Osteocyte (in vitro differentiated cells): ENCODE data around the gene CHPT1. TPM values are rescaled to one million over a fixed set of nuclear protein-coding genes. Genes with fewer than 3 reads are reported as not detected.
"Not testable (repeated sequence)": the region's sequence is repeated elsewhere in the genome, so short reads cannot be mapped to it uniquely, and the experiment has no call there.

ENCODE experiments used
- DNase-seq: peaks from one replicate; pipeline ENCODE4 v3.0.0; 2021; ENCODE audit warnings: mixed read lengths; ENCODE audit not compliant: unreplicated experiment; ENCODE audit errors: extremely low spot score
- H3K27ac Mint-ChIP-seq: one replicate; pipeline ENCODE4 v1.8.0; 2021; ENCODE audit warnings: mild to moderate bottlenecking, mixed read lengths; ENCODE audit not compliant: unreplicated experiment
- H3K27me3 Mint-ChIP-seq: one replicate; pipeline ENCODE4 v1.8.0; 2021; ENCODE audit warnings: mixed read lengths; ENCODE audit not compliant: unreplicated experiment
- H3K36me3 Mint-ChIP-seq: one replicate; pipeline ENCODE4 v1.8.0; 2021; ENCODE audit warnings: mixed read lengths; ENCODE audit not compliant: unreplicated experiment
- H3K4me1 Mint-ChIP-seq: one replicate; pipeline ENCODE4 v1.8.0; 2021; ENCODE audit warnings: mixed read lengths; ENCODE audit not compliant: unreplicated experiment
- H3K4me3 Mint-ChIP-seq: one replicate; pipeline ENCODE4 v1.8.0; 2021; ENCODE audit warnings: mild to moderate bottlenecking, moderate library complexity, mixed read lengths; ENCODE audit not compliant: unreplicated experiment
- H3K9me3 Mint-ChIP-seq: one replicate; pipeline ENCODE4 v1.8.0; 2021; ENCODE audit warnings: mixed read lengths; ENCODE audit not compliant: unreplicated experiment
- CTCF ChIP-seq: fragments of 200-600 bp; sonication (generic); IDR thresholded peaks from 2 replicates; pipeline ENCODE4 v1.5.0; 2021; ENCODE audit warnings: antibody characterized with exemption, mild to moderate bottlenecking, moderate library complexity
- total RNA-seq: library from RNA; stranded (reverse); gene quantifications from 2 replicates; pipeline ENCODE4 v1.2.1, GENCODE V29; 2021

The CHPT1 gene
- total RNA-seq, 1 donor from 2014 or later = 26.7 TPM

- no peak overlapping the region for H3K4me3 Mint-ChIP-seq
- no peaks in the 10 kb centered on the region for H3K27me3 Mint-ChIP-seq
- no peak for DNase-seq
- H3K4me1 Mint-ChIP-seq = no peaks in the 10 kb centered on the region
- TF ChIP-seq CTCF = no peak
- no peaks in the 10 kb centered on the region for H3K9me3 Mint-ChIP-seq
- H3K27ac Mint-ChIP-seq = no peak overlapping the region
- H3K36me3 Mint-ChIP-seq = peaks cover 10% of the 10 kb centered on the region
These were observed 35.7 kb downstream of the CHPT1 start for GRCh38 chr12:101733166-101733565.

- H3K27ac Mint-ChIP-seq, DNase-seq, H3K9me3 Mint-ChIP-seq, H3K4me3 Mint-ChIP-seq, H3K27me3 Mint-ChIP-seq, H3K4me1 Mint-ChIP-seq: not testable (repeated sequence)
- H3K36me3 Mint-ChIP-seq = peaks cover 13% of the 10 kb centered on the region
These were observed 37.0 kb downstream of the CHPT1 start for GRCh38 chr12:101734482-101734881.

GRCh38 chr12:101737476-101737875 lies 40.0 kb downstream of the CHPT1 start:
- no peak for TF ChIP-seq CTCF
- Mint-ChIP-seq H3K4me1 (no peaks in the 10 kb centered on the region), H3K4me3 (no peak overlapping the region), H3K9me3 (no peaks in the 10 kb centered on the region), H3K27ac (no peak overlapping the region), H3K27me3 (no peaks in the 10 kb centered on the region), H3K36me3 (peaks cover 22% of the 10 kb centered on the region)
- DNase-seq = no peak

GRCh38 chr12:101738920-101739665 lies 41.7 kb downstream of the CHPT1 start, which contains the start of gene SYCP3:
TSS of gene SYCP3 (minus strand) at chr12:101739462. CDS start at chr12:101737935, 1,527 bp downstream.
- no peak for DNase-seq
- H3K4me1 Mint-ChIP-seq = peaks cover 4% of the 10 kb centered on the region
- peaks cover 30% of the 10 kb centered on the region for H3K36me3 Mint-ChIP-seq
- no peak within 1 kb of the TSS for H3K4me3 Mint-ChIP-seq
- H3K27ac Mint-ChIP-seq = no peak within 1 kb of the TSS
- TF ChIP-seq CTCF = no peak
- no peaks in the 10 kb centered on the region for H3K9me3 Mint-ChIP-seq
- H3K27me3 Mint-ChIP-seq = no peaks in the 10 kb centered on the region

GRCh38 chr12:101740566-101740965 lies 43.1 kb downstream of the CHPT1 start:
- no peak for DNase-seq
- H3K4me3 Mint-ChIP-seq = no peak overlapping the region
- H3K4me1 Mint-ChIP-seq = peaks cover 4% of the 10 kb centered on the region
- no peak for TF ChIP-seq CTCF
- H3K9me3 Mint-ChIP-seq = no peaks in the 10 kb centered on the region
- H3K36me3 Mint-ChIP-seq = peaks cover 34% of the 10 kb centered on the region
- no peak overlapping the region for H3K27ac Mint-ChIP-seq
- H3K27me3 Mint-ChIP-seq = no peaks in the 10 kb centered on the region
